Tibial artery (tissue), 4 donors: ENCODE data around the gene TAGLN2.

Source experiments
- DNase-seq, 2 donors: peaks; one replicate each; pipeline ENCODE4 v3.0.0-alpha.2; 2019
- H3K27ac ChIP-seq, 2 donors: fragments of 200-600 bp; sonication (generic) in 1 of 2; 1 replicate in 1 of 2; 2 replicates in 1 of 2; pipeline ENCODE4 v1.5.1; 2018 to 2019; ENCODE audit warnings: mild to moderate bottlenecking in 1 of 2
- H3K27me3 ChIP-seq, 2 donors: fragments of 200-600 bp; sonication (generic) in 1 of 2; one replicate each; pipeline versions ENCODE4 v1.5.1 to v1.6.0; 2016 to 2019
- H3K36me3 ChIP-seq, 3 donors: fragments of 200-600 bp; sonication (generic) in 2 of 3; one replicate each; pipeline ENCODE4 v1.5.1; 2016 to 2019; ENCODE audit warnings: mild to moderate bottlenecking in 2 of 3
- H3K4me1 ChIP-seq, 4 donors: fragments of 200-600 bp; sonication (generic) in 2 of 4; 1 replicate in 3 of 4; 2 replicates in 1 of 4; pipeline ENCODE4 v1.5.1; 2016 to 2019
- H3K4me3 ChIP-seq, 2 donors: fragments of 200-600 bp; sonication (generic) in 1 of 2; 1 replicate in 1 of 2; 2 replicates in 1 of 2; pipeline ENCODE4 v1.5.1; 2018 to 2019; ENCODE audit warnings: mild to moderate bottlenecking in 2 of 2
- H3K9me3 ChIP-seq, 3 donors: fragments of 200-600 bp; sonication (generic) in 1 of 3; one replicate each; pipeline ENCODE4 v1.5.1; 2016 to 2019
- intact Hi-C: fragments of 100-400 bp; cut with DNase I; formaldehyde crosslinking; loops from one replicate; pipeline ENCODE4 v1.15.0; 2023; ENCODE audit warnings: low total_unique reads
- TF ChIP-seq, protein P1 (sequence below), 2 experiments: fragments of 200-600 bp in 1 of 2; fragments of 450-650 bp in 1 of 2; IDR thresholded peaks; one replicate each; pipeline ENCODE4 v1.5.1; 2017 to 2019; ENCODE audit warnings: antibody characterized with exemption in 2 of 2, mild to moderate bottlenecking in 1 of 2, moderate library complexity in 1 of 2

Gene TAGLN2

GRCh38 chr1:159891275-159892157 is 33.8 kb downstream of the TAGLN2 start:
- H3K4me3 ChIP-seq: no peak overlapping the region
- peaks cover 0 to 11% (median 4%) of the 10 kb centered on the region in 4 donors for H3K4me1 ChIP-seq
- H3K9me3 ChIP-seq: no peaks in the 10 kb centered on the region
- peak; percentile 84 to 90 for DNase-seq
- no peaks in the 10 kb centered on the region for H3K36me3 ChIP-seq
- H3K27ac ChIP-seq: no peak overlapping the region
- TF ChIP-seq, protein P1, sequence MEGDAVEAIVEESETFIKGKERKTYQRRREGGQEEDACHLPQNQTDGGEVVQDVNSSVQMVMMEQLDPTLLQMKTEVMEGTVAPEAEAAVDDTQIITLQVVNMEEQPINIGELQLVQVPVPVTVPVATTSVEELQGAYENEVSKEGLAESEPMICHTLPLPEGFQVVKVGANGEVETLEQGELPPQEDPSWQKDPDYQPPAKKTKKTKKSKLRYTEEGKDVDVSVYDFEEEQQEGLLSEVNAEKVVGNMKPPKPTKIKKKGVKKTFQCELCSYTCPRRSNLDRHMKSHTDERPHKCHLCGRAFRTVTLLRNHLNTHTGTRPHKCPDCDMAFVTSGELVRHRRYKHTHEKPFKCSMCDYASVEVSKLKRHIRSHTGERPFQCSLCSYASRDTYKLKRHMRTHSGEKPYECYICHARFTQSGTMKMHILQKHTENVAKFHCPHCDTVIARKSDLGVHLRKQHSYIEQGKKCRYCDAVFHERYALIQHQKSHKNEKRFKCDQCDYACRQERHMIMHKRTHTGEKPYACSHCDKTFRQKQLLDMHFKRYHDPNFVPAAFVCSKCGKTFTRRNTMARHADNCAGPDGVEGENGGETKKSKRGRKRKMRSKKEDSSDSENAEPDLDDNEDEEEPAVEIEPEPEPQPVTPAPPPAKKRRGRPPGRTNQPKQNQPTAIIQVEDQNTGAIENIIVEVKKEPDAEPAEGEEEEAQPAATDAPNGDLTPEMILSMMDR (IDR thresholded peaks at IDR 0.05): peak; percentile 96 to 98
- intact Hi-C loops: loop anchor here (5.0 kb wide), 2 partner anchors 94 to 109 kb away; partner anchors contain the start of gene DUSP23
- H3K27me3 ChIP-seq: no peaks in the 10 kb centered on the region

- Histone ChIP-seq H3K9me3 (no peaks in the 10 kb centered on the region), H3K27ac (peak overlapping the region in 1 of 2 donors; percentile 17), H3K27me3 (no peaks in the 10 kb centered on the region), H3K36me3 (no peaks in the 10 kb centered on the region), H3K4me1 (peaks cover 0 to 11% (median 4%) of the 10 kb centered on the region in 4 donors), H3K4me3 (no peak overlapping the region)
- no peak for DNase-seq
- intact Hi-C loops: loop anchor here (5.0 kb wide), 2 partner anchors 93 to 108 kb away; partner anchors contain the start of gene DUSP23
- TF ChIP-seq, protein P1 (IDR thresholded peaks at IDR 0.05): no peak
These were observed 34.9 kb downstream of the TAGLN2 start for GRCh38 chr1:159890390-159890789.

DNA sequence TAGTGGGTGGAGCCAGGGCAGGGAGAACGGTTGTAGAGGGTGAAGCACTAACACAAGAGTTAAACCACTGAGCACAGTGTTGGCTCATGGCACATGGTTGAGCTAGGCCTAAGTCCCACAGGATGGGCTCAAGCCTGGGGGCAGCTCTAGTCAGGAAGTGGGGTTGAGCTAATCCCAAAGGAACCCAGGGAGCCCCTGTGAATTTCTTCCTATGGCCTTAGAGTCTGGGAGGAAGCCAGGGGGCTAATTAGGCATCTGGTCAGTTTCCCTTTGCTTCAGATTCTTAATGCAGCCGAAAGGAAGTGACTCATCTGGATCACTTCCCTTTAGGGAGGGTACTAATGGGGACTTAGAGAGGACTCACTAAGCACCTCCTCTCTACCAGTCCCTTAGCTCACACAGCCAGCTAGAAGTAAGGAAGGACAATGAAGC is 35.5 kb downstream of the TAGLN2 start:
- no peak overlapping the region for H3K4me3 ChIP-seq
- H3K27ac ChIP-seq: peak overlapping the region in 1 of 2 donors; percentile 17
- H3K4me1 ChIP-seq: peaks cover 0 to 11% (median 4%) of the 10 kb centered on the region in 4 donors
- peak in 1 of 2 donors; percentile 29 for DNase-seq
- no peaks in the 10 kb centered on the region for H3K36me3 ChIP-seq
- TF ChIP-seq, protein P1 (IDR thresholded peaks at IDR 0.05): no peak
- intact Hi-C loops: loop anchor here (5.0 kb wide), 2 partner anchors 93 to 108 kb away; partner anchors contain the start of gene DUSP23
- no peaks in the 10 kb centered on the region for H3K27me3 ChIP-seq
- no peaks in the 10 kb centered on the region for H3K9me3 ChIP-seq

- intact Hi-C loops: no loop called here
- no peaks in the 10 kb centered on the region for H3K27me3 ChIP-seq
These were observed 36.1 kb downstream of the TAGLN2 start for GRCh38 chr1:159889202-159889601.

DNA sequence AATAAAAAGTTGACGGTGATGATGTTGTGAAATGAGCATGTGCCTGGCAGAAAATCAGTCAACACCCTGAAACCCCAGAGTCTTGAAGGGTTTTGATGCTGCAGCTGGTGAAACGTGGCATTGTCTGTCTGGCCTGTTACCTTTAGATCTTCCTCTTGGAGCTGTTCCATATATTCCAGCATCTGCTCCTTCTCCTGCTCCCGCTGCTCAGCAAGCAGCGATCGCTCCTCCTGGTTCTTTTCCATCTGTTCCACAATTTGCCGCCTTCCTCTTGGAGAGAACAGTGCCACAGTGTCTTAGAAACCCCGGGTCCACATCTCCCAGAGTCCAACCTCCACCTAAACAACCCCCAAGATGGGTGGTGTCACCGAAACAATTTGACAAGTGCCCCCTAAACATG is 41.0 kb downstream of the TAGLN2 start:
- Histone ChIP-seq H3K4me3 (no peak overlapping the region), H3K36me3 (no peaks in the 10 kb centered on the region), H3K9me3 (no peaks in the 10 kb centered on the region), H3K4me1 (no peaks in the 10 kb centered on the region), H3K27me3 (no peaks in the 10 kb centered on the region), H3K27ac (no peak overlapping the region)
- TF ChIP-seq, protein P1 (IDR thresholded peaks at IDR 0.05): no peak
- no peak for DNase-seq
- intact Hi-C loops: no loop called here

More at GRCh38 chr1:159889202-159889601, 36.1 kb downstream of the TAGLN2 start:
- Histone ChIP-seq H3K36me3 (no peaks in the 10 kb centered on the region), H3K9me3 (no peaks in the 10 kb centered on the region), H3K27ac (peak overlapping the region in 1 of 2 donors; percentile 17), H3K4me3 (no peak overlapping the region), H3K4me1 (peaks cover 0 to 11% (median 4%) of the 10 kb centered on the region in 4 donors)
- DNase-seq: no peak
- TF ChIP-seq, protein P1 (IDR thresholded peaks at IDR 0.05): no peak
